A673 (cell line): ENCODE data around the gene MS4A10. TPM values are rescaled to one million over a fixed set of nuclear protein-coding genes. Genes with fewer than 3 reads are reported as not detected.

Experiments
- BruUV-seq: library from RNA; stranded (reverse); fragments of 400-500 nt; replicated peaks from 2 replicates; lab custom pipeline; 2021; lab: Mats Ljungman, UMichigan
- CTCF ChIA-PET: fragments of 300-600 bp; sonication (Branson Sonifier 250); formaldehyde crosslinking; loops from one replicate; lab custom pipeline; 2022; ENCODE audit warnings: antibody characterized with exemption; lab: Charles Lee
- POLR2A ChIA-PET: fragments of 300-600 bp; sonication (Branson Sonifier 250); formaldehyde crosslinking; loops from one replicate; lab custom pipeline; 2022; ENCODE audit warnings: antibody characterized with exemption; ENCODE audit not compliant: low non-redundant PET; lab: Charles Lee
- DNase-seq: peaks from one replicate; pipeline ENCODE4 v3.0.0-alpha.2; 2015; ENCODE audit warnings: low spot score
- H3K27ac ChIP-seq: fragments of 200-600 bp; sonication (generic); 2 replicates; pipeline ENCODE4 v1.5.1; 2016; ENCODE audit warnings: mixed run types, low read depth, mild to moderate bottlenecking, mixed read lengths, antibody characterized with exemption, low read length; ENCODE audit not compliant: poor library complexity, severe bottlenecking
- H3K27me3 ChIP-seq: fragments of 200-600 bp; sonication (generic); replicated peaks from 2 replicates; pipeline ENCODE4 v1.6.1; 2017; ENCODE audit warnings: mixed run types, low read depth, mild to moderate bottlenecking, mixed read lengths, antibody characterized with exemption, low read length; ENCODE audit not compliant: insufficient read depth, poor library complexity
- H3K36me3 ChIP-seq: fragments of 200-600 bp; sonication (generic); 2 replicates; pipeline ENCODE4 v1.6.1; 2016; ENCODE audit warnings: mixed run types, mild to moderate bottlenecking, mixed read lengths, antibody characterized with exemption, low read length; ENCODE audit not compliant: insufficient read depth, poor library complexity, severe bottlenecking
- H3K4me1 ChIP-seq: fragments of 200-600 bp; sonication (generic); 2 replicates; pipeline ENCODE4 v1.6.1; 2017; ENCODE audit warnings: mixed run types, mild to moderate bottlenecking, mixed read lengths, antibody characterized with exemption, low read length; ENCODE audit not compliant: insufficient read depth, poor library complexity, severe bottlenecking
- H3K4me3 ChIP-seq: fragments of 200-600 bp; sonication (generic); 2 replicates; pipeline ENCODE4 v1.5.1; 2016; ENCODE audit warnings: low read depth, mixed run types, mild to moderate bottlenecking, mixed read lengths, low read length; ENCODE audit not compliant: poor library complexity, severe bottlenecking
- H3K9me3 ChIP-seq: fragments of 200-600 bp; sonication (generic); 2 replicates; pipeline ENCODE4 v1.6.1; 2016; ENCODE audit warnings: mixed run types, low read depth, mild to moderate bottlenecking, mixed read lengths, antibody characterized with exemption, low read length; ENCODE audit not compliant: poor library complexity, severe bottlenecking
- EZH2 ChIP-seq: fragments of 200-600 bp; sonication (generic); IDR thresholded peaks from 2 replicates; pipeline ENCODE4 v1.6.1; 2017; ENCODE audit warnings: borderline replicate concordance, low read depth, mild to moderate bottlenecking, mixed read lengths, antibody characterized with exemption, low read length; ENCODE audit not compliant: poor library complexity, severe bottlenecking
- intact Hi-C: fragments of 100-400 bp; cut with micrococcal nuclease; formaldehyde crosslinking; loops from one replicate; pipeline ENCODE4 v1.10.0; 2022; ENCODE audit not compliant: unreplicated experiment
- total RNA-seq: library from RNA; stranded (reverse); gene quantifications from 2 replicates; pipeline ENCODE4 v1.2.3, GENCODE V29; 2021
- TF ChIP-seq, protein P1 (sequence below): fragments of 300-800, 200-600 bp; sonication (generic); conservative IDR thresholded peaks from 2 replicates; pipeline ENCODE4 v1.5.1; 2017; ENCODE audit warnings: low read depth, mild to moderate bottlenecking, antibody characterized with exemption, low read length, moderate library complexity, mixed read lengths

The MS4A10 gene
- total RNA-seq, 1 experiment from 2014 or later = not detected

DNA sequence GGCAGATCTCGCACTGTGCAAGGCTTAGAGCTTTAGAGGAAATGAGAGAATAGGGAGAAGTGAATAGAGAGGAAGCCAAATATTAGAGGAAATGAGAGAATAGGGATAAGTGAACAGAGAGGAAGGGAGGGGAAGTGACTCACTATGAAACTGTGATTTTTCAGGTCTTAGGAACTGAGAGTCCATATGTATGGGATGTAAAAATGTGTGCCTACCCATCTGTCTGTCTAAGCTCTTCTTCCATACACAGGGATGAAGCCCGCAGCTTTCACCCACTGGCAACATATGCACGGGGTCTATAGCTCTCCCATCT, 50.4 kb downstream of the MS4A10 start:
- intact Hi-C loops = no loop called here
- Histone ChIP-seq H3K27ac (no peak overlapping the region), H3K4me3 (no peak overlapping the region), H3K27me3 (peaks cover 5% of the 10 kb centered on the region), H3K9me3 (no peaks in the 10 kb centered on the region), H3K36me3 (no peaks in the 10 kb centered on the region), H3K4me1 (no peaks in the 10 kb centered on the region)
- TF ChIP-seq EZH2 = no peak
- TF ChIP-seq, protein P1, sequence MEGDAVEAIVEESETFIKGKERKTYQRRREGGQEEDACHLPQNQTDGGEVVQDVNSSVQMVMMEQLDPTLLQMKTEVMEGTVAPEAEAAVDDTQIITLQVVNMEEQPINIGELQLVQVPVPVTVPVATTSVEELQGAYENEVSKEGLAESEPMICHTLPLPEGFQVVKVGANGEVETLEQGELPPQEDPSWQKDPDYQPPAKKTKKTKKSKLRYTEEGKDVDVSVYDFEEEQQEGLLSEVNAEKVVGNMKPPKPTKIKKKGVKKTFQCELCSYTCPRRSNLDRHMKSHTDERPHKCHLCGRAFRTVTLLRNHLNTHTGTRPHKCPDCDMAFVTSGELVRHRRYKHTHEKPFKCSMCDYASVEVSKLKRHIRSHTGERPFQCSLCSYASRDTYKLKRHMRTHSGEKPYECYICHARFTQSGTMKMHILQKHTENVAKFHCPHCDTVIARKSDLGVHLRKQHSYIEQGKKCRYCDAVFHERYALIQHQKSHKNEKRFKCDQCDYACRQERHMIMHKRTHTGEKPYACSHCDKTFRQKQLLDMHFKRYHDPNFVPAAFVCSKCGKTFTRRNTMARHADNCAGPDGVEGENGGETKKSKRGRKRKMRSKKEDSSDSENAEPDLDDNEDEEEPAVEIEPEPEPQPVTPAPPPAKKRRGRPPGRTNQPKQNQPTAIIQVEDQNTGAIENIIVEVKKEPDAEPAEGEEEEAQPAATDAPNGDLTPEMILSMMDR = no peak
- POLR2A ChIA-PET = interaction anchor here (0.6 kb wide), 1 partner anchor 25 kb away, joined by 4 read pairs; no protein-coding TSS in a partner anchor
- BruUV-seq = no TSS peak
- CTCF ChIA-PET = interaction anchor here (1.0 kb wide), 1 partner anchor 64 kb away, joined by 3 read pairs; no protein-coding TSS in a partner anchor
- DNase-seq = no peak

DNA sequence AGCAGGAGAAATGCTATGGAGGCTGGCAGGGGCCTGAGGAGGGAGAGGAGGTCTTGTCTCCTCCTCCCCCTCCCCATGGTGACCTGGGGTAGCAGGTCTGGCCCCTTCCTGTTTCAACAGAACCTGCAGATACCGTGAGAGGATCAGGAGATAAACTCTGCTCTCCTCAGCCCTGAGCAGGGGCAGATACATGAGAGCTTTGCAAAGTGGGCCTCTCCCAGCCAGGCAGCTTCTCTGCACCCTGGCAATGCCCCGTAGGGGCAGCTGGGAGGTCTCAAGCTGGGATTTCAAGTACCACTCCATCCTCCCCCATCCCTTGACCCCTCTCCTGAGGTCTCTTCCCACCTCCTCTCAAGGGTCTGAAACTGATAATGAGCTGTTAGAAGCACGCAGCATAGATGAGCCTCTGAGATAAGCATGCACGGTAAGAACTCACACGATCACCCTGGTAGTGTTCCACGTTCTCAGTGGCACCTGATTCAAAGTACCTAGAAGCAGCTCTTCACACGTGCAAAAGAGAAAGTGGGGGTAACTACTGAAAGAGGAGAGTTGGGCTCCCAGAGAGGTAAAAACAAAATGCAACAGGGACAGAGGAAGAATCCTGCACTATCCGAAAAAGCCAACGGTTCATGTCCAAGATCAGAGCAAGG, 51.9 kb downstream of the MS4A10 start:
- no peak overlapping the region for H3K27ac ChIP-seq
- POLR2A ChIA-PET = no interaction called here
- no peak overlapping the region for H3K4me3 ChIP-seq
- no peaks in the 10 kb centered on the region for H3K36me3 ChIP-seq
- H3K4me1 ChIP-seq = no peaks in the 10 kb centered on the region
- BruUV-seq = no TSS peak
- CTCF ChIA-PET = no interaction called here
- H3K27me3 ChIP-seq = peaks cover 5% of the 10 kb centered on the region
- intact Hi-C loops = no loop called here
- TF ChIP-seq, protein P1 = no peak
- no peak for TF ChIP-seq EZH2
- no peak for DNase-seq
- H3K9me3 ChIP-seq = no peaks in the 10 kb centered on the region

DNA sequence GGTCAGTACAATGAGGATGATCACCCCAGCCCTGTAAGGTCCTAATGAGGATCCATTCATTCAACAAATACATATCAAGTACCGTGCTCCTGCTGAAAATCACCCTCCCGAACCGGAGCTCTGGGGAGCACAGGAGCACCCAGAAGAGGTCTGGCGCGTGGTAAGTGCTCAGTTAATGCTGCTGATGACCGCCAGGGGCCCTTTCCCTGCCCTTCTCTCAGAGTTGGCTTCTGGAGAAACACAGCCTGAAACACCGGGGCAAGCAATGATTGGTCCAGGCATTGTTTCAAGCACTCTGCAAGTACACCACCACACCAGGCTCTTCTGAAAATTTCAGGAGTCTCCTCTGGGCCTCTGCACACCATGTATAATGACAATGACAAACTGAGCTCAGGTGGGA, 53.0 kb downstream of the MS4A10 start:
- Histone ChIP-seq H3K36me3 (no peaks in the 10 kb centered on the region), H3K27me3 (no peaks in the 10 kb centered on the region), H3K9me3 (no peaks in the 10 kb centered on the region), H3K4me3 (no peak overlapping the region), H3K4me1 (no peaks in the 10 kb centered on the region), H3K27ac (no peak overlapping the region)
- no peak for DNase-seq
- TF ChIP-seq, protein P1 = no peak
- TF ChIP-seq EZH2 = no peak
- ChIA-PET POLR2A (no interaction called here), CTCF (interaction anchor here (0.5 kb wide), 1 partner anchor 63 kb away, joined by 3 read pairs; no protein-coding TSS in a partner anchor)
- intact Hi-C loops = no loop called here
- BruUV-seq = no TSS peak
